ENCODE measurements around the gene ADISSP. TPM values are rescaled to one million over a fixed set of nuclear protein-coding genes. Genes with fewer than 3 reads are reported as not detected.
A peak's percentile ranks its signal among the peaks of the same experiment; 100 is the strongest.

ADISSP gene
- total RNA-seq, 1 donor from 2014 or later: 15.0 TPM

DNA sequence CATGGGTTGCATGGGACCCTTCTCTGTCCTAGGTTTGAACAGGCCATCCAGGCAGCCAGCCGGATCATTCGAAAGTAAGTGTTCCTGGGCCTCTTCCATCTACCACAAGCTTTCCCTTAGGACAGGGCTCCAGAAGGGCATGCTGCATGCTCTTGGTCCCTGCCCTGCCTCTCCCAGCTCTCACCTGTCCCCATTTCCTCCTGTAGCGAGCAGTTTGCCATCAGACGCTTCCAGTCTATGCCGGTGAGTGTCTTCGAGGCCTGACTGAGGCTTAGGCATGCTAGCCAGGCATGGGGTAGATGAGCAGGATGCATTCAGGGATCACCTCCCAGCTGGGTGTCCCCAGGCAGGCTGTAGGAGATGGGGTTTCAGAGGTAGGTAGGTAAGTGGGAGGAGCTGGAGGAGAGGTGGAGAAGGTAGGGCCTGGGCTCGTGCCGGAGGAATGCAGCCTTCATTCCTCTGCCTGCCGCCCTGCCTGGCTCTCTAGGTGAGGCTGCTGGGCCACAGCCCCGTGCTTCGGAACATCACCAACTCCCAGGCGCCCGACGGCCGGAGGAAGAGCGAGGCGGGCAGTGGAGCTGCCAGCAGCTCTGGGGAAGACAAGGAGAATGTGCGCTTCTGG, 32.8 kb upstream of the ADISSP start:
- peaks cover 21% of the 10 kb centered on the region for H3K36me3 ChIP-seq (ENCODE audit: control insufficient read depth, insufficient read depth, low read length)
- TF ChIP-seq, protein P1, sequence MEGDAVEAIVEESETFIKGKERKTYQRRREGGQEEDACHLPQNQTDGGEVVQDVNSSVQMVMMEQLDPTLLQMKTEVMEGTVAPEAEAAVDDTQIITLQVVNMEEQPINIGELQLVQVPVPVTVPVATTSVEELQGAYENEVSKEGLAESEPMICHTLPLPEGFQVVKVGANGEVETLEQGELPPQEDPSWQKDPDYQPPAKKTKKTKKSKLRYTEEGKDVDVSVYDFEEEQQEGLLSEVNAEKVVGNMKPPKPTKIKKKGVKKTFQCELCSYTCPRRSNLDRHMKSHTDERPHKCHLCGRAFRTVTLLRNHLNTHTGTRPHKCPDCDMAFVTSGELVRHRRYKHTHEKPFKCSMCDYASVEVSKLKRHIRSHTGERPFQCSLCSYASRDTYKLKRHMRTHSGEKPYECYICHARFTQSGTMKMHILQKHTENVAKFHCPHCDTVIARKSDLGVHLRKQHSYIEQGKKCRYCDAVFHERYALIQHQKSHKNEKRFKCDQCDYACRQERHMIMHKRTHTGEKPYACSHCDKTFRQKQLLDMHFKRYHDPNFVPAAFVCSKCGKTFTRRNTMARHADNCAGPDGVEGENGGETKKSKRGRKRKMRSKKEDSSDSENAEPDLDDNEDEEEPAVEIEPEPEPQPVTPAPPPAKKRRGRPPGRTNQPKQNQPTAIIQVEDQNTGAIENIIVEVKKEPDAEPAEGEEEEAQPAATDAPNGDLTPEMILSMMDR (IDR thresholded peaks at IDR 0.05; ENCODE audit: insufficient read depth, low read length, severe bottlenecking): no peak
- no peaks in the 10 kb centered on the region for H3K27me3 ChIP-seq (ENCODE audit: control insufficient read depth, insufficient read depth, low read length)
- H3K4me3 ChIP-seq (ENCODE audit: low read depth, low read length): no peak overlapping the region
- FAIRE-seq (no peak), DNase-seq (ENCODE audit: low read depth) (no peak)

DNA sequence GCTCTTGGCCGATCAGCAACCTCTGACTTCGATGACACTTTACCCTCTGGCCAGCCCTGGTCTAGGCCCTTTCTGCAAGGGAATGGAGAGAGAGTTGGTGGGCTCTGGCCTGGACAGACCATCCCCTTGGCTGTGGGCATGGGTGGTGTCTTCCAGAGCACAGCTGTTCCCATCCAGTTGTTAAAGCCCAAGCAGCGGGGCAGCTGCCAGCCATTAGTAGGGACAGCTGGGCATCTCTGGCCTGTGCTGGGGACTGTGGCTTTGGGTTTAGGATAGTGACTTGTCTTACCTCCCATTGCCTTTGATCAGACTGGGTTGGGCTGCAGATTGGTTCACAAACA, 31.3 kb upstream of the ADISSP start:
- Histone ChIP-seq H3K27me3 (ENCODE audit: control insufficient read depth, insufficient read depth, low read length) (no peaks in the 10 kb centered on the region), H3K36me3 (ENCODE audit: control insufficient read depth, insufficient read depth, low read length) (peaks cover 21% of the 10 kb centered on the region), H3K4me3 (ENCODE audit: low read depth, low read length) (no peak overlapping the region)
- TF ChIP-seq, protein P1 (IDR thresholded peaks at IDR 0.05; ENCODE audit: insufficient read depth, low read length, severe bottlenecking): no peak
- FAIRE-seq (no peak), DNase-seq (ENCODE audit: low read depth) (no peak)

DNA sequence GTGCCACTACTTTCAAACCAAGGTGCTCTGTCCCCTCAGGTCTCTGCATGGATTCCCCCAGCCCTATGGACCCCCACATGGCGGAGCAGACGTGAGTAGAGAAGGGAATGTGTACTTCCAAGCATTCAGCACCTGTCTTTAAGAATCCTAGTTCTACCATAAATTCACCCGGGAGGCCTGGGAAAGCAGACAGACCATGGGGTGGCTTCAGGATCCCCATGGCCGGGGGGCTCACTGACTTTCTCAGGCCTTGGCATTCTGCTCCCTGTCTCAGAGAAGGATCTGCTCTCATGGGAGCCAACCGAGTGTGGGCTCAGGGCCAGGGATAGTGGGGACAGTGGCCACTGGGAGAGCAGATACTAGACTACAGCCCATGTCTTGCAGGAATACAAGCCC, 30.8 kb upstream of the ADISSP start:
- Histone ChIP-seq H3K27me3 (ENCODE audit: control insufficient read depth, insufficient read depth, low read length) (no peaks in the 10 kb centered on the region), H3K4me3 (ENCODE audit: low read depth, low read length) (no peak overlapping the region), H3K36me3 (ENCODE audit: control insufficient read depth, insufficient read depth, low read length) (peaks cover 18% of the 10 kb centered on the region)
- DNase-seq (ENCODE audit: low read depth) (no peak), FAIRE-seq (no peak)
- TF ChIP-seq, protein P1 (IDR thresholded peaks at IDR 0.05; ENCODE audit: insufficient read depth, low read length, severe bottlenecking): no peak

DNA sequence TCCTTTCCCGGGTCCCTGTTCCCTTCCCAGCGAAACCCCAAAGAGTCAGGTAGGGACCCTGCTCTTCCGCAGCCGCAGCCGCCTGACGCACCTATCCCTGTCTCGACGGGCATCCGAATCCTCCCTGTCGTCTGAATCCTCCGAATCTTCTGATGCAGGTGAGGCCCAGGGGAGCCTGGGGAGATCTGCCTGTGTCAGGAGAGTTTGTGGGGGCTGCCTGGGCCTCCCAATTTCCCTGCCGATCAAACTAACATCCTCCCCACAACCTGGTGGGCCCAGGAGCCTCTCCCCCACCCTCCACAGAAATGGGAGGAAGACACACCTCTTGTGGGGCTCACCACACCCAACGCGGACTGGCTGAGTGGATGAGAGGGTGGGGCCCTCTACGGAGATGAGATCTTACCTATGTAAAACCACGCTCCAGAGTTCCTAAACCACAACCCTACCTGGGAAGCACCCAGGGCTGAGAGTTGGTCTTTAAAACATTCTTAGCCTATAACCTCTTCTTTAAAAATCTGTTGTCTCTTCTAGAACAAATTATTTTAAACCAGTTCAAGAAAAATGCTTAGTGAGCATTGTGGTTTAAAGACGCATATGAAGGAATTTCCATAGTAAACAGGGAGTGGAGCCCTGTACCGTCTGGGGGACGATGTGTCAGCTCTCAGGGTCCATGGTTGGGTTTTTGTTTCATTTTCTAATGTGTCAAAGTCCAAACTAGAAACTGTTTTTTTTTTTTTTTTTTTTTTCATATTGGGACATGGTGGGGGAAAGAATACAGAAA, 30.2 kb upstream of the ADISSP start:
- Histone ChIP-seq H3K4me3 (ENCODE audit: low read depth, low read length) (peak overlapping the region; percentile 68), H3K27me3 (ENCODE audit: control insufficient read depth, insufficient read depth, low read length) (no peaks in the 10 kb centered on the region), H3K36me3 (ENCODE audit: control insufficient read depth, insufficient read depth, low read length) (peaks cover 17% of the 10 kb centered on the region)
- TF ChIP-seq, protein P1 (IDR thresholded peaks at IDR 0.05; ENCODE audit: insufficient read depth, low read length, severe bottlenecking): no peak
- DNase-seq (ENCODE audit: low read depth): no peak
- FAIRE-seq: no peak

DNA sequence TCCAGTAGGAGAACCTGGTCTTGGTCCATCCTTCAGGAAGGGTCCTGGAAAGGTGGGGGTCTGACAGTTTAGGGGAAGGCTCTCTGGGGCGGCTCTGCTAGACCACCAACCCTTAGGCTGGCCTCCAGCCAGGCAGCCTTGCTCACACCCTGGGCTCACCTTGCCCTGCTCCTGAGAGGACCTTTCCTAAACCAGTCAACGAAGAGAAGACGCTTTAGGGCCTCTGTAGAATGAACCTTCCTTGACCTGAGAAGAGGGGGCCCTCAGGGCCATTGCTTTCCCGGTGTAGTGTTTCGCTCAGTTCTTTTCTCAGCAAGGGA, 29.6 kb upstream of the ADISSP start:
- H3K36me3 ChIP-seq (ENCODE audit: control insufficient read depth, insufficient read depth, low read length): peaks cover 17% of the 10 kb centered on the region
- peak overlapping the region; percentile 68 for H3K4me3 ChIP-seq (ENCODE audit: low read depth, low read length)
- DNase-seq (ENCODE audit: low read depth): no peak
- TF ChIP-seq, protein P1 (IDR thresholded peaks at IDR 0.05; ENCODE audit: insufficient read depth, low read length, severe bottlenecking): no peak
- H3K27me3 ChIP-seq (ENCODE audit: control insufficient read depth, insufficient read depth, low read length): no peaks in the 10 kb centered on the region
- no peak for FAIRE-seq
